Amniotic epithelial cell (primary cell): ENCODE results near the gene RAD9A.
"Not testable (repeated sequence)": the region's sequence is repeated elsewhere in the genome, so short reads cannot be mapped to it uniquely, and the experiment has no call there.

Experiments used
- DNase-seq: peaks from one replicate; pipeline ENCODE4 v3.0.0-alpha.2; 2010; ENCODE audit warnings: low read depth

Gene RAD9A

DNA sequence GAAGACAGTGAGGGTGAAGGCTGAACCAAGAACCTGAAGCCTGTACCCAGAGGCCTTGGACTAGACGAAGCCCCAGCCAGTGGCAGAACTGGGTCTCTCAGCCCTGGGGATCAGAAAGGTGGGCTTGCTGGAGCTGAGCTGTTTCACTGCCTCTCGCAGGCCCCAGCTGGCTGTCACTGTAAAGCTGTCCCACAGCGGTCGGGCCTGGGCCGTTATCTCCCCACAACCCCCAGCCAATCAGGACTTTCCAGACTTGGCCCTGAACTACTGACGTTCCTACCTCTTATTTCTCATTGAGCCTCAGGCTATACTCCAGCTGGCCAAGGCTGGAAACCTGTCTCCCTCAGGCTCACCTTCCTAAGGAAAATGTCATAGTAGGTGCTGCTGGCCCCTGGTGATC, 5.8 kb downstream of the RAD9A start:
- DNase-seq = no peak

DNA sequence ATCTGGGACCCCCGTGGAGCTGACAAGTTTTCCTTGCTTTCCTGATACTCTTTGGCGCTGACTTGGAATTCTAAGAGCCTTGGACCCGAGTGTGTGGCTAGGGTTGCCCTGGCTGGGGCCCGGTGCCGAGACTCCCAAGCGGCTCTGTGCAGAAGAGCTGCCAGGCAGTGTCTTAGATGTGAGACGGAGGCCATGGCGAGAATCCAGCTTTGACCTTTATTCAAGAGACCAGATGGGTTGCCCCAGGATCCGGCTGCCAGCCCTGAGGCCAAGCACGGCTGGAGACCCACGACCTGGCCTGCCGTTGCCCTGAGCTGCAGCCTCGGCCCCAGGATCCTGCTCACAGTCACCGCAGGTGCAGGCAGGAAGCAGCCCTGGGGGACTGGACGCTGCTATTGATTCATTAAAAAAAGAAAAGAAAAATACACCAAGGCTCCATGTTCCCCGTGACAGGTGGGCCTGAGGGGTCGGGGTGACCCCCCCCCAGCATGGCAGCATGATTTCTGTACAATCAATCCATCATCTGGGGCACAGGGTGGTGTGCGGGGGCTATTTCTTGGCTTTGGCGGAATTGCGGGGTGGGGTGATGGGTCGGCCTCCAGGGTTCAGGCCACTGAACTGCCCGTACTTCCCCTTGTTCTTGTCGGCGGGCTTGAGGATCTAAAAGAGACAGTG, 6.3 kb downstream of the RAD9A start:
- no peak for DNase-seq

DNA sequence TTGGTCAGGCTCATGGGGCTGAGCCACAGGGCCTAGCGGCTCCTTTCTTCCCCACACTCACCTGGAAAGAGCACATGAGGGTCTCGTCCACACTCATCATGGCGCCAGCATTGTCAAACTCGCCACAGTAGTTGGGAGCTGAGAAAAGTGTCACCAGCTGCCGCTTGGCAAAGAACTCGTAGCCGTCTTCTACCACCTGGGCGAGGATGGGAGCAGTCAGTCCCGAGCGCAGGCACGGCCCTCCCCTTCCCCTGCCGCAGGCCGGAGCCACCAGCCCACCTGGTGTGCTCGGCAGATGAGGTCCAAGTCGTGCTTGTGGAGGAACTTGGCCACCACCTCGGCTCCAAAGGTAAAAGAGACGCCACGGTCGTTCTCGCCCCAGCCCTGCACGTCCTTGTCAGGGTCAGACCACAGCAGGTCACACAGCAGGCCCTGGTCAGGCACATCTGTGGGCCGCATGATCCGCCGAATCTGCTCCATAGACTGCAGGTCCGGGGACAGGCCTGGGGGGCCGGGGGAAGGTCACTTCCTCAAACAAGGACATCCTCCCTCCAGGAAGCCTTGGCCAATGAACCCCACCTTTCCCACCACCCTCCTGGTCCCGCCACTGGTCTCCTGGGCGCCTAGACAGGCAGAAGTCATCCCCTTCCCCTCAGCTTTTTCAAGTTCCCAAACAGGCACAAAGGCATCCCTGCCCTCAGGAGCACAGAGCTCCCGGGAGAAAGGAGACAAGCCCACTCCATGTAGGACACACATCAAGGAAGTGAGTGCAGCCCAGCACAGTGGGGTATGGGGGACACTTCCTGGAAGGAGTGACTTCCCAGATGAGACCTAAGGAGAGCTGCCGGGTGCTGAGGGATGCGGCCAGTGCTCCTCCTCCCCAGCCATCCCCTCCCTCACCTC, 7.1 kb downstream of the RAD9A start:
- no peak for DNase-seq

DNA sequence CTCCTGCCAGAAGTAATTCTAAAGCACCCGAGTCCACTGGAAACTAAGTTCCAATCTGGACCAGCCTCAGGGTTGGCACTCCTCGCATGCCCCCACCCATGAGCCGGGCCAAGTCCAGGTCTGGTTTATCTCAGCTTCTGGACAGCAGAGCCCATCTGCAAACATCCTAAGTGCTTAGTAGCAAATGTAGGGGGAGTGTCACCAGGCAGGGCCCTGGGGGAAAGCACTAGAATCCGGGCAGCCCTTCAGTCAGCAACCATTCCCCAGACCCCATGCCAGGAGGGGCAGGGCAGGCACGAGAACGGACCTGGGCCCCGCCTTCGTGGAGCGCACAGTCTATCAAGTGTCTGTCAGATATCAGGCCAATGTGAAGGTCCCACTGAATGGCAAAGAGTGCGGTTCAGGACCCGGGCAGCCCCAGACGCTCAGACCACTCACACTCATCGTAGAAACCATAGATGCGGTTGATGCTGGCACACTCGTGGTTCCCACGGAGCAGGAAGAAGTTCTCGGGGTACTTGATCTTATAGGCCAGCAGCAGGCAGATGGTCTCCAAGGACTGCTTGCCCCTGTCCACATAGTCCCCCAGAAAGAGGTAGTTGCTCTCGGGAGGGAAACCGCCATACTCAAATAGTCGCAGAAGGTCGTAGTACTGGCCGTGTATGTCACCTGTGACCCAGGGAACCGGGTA, 8.6 kb downstream of the RAD9A start:
- DNase-seq = peak; percentile 47

DNA sequence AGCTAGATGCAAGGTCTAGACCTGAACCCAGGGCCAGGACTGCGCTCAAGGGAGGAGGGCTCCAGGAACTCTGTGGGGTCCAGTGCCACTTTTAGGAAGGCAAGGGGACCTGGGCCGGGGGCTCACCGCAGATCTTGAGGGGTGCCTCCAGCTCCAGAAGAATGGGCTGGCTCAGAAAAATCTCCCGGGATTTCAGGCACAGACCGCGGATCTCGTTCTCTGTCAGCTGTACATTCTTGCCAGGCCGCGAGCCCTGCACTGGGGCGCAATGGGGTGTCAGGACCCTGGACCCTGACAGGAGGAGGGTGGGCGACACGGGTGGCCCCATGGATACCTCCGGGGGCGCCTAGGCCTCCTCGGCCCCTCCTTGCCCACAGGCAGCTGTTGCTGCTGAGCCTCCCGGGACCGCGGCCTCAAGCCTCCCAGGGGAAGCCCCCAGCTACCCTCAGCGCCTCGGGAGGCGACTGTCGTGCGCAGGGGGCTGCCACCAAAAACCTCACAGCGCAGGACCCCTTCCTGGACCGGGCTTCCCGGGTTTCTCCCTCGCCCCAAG, 9.2 kb downstream of the RAD9A start:
- no peak for DNase-seq

DNA sequence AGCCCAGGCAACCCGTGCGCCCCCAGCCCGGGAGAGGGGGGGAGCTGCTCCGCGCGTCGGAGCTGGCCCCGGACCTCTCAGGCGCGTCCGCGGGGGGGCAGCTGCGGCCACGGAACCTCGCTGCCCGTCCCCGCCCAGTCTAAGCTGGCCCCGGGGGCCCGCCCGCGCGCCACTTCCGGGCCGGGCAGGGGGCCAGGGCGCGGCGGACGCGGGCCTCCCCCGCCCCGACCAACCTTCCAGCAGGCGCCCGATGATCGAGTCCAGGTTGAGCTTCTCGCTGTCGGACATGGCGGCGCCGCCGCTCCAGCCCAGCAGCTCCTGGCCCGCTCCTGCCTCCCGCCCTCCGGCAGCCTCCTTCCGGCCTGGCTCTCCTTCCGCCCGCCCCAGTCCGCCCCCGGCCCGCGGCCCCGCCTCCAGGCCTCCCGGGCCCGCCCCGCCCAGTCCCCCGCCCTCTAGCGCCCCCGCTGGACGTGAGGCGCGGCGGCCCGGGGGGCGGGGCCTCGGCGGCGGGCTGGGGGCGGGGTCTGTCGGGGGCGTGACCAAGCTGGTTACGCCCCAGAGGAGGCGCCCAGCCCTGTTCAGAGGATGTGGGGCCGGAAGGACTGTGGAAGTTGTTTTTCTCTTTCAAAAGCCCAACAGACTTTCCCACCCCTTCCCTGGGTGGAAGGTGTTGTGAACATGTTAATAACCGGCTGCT, 9.9 kb downstream of the RAD9A start, which contains the start of gene PPP1CA:
PPP1CA (minus strand) TSS at position 364 of the 697 bp plus-strand sequence; CDS start at position 288, 76 bp downstream.
- peak; percentile 76 for DNase-seq

DNA sequence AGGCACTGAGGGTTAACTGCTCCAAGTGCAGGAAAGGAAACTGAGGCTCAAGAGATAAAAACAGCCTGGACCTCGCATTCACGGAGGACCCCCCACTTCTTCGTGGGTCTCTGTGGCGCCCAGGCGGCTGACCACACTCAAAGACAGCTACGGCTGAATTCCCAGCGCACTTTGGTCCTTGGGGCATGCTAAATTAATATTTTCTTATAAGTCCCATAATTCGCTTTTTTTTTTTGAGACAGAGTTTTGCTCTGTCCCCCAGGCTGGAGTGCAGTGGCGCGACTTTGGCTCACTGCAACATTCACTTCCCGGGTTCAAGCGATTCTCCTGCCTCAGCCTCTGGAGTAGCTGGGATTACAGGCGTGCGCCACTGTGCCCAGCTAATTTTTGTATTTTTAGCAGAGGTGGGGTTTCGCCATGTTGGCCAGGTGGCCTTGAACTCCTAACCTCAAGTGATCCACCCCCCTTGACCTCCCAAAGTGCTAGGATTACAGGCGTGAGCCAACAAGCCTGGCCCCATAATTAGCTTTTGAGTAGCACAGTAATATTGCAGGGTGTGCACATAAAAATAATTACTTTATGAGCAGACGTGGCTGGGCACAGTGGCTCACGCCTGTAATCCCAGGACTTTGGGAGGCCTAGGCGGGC, 10.5 kb downstream of the RAD9A start:
- DNase-seq = not testable (repeated sequence)

DNA sequence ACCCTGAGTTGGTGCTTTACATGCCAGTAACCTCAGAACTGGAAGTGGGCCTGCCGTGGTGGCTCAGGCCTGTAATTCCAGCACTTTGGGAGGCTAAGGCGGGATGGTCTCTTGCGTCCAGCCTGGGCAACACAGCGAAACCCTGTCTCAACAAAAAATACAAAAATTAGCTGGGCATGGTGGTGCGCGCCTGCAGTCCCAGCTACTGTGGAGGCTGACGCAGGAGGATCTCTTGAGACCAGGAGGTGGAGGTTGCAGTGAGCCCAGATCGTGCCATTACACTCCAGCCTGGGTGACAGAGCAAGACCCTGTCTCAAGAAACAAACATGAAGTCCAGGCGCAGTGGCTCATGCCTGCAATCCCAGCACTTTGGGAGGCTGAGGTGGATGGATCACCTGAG, 11.3 kb downstream of the RAD9A start:
- not testable (repeated sequence) for DNase-seq

DNA sequence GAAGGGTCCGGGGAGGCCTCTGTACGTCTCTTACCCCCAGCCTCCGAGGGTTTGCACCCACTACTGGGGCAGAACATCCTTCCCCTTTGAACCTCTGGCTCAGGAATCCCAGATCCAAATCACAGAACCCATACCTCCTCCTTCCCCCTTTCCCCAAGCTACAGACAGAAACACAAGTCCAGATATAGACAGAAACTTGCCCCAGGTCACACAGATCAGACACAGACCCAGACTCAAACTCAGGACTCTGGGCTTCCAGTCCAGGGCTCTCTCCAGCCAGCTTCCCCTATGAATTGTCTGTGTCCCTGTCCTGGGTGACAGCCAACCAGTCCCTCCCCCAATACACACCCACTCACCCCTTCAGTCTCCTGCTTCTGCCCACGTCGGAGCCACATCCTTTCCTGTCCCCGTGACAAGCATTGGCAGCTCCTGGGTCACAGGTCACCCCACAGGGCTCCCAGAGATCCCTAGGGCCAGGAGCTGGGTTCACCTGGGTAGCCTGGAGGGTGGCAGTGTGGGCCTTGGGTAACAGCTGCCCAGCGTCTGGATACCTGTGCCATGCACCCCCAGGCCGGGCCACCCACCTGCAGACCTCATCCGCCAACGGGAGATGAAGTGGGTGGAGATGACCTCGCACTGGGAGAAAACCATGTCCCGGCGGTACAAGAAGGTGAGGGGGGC, 12.9 kb downstream of the RAD9A start:
- no peak for DNase-seq

DNA sequence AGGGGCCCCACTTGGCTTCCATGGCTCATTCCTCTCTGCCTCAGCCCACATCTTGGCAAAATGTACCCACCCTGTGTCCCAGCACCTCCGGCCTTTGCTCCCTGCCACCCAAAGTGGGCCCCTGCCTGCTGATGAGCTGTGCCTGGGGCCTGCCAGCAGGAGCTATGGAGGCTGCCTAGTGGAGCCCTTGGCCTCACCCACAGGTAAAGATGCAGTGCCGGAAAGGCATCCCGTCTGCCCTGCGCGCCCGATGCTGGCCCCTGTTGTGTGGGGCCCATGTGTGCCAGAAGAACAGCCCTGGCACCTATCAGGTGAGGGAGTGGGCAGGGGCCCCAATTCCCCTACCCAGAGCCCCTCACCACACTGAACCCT, 13.4 kb downstream of the RAD9A start:
- DNase-seq = no peak

DNA sequence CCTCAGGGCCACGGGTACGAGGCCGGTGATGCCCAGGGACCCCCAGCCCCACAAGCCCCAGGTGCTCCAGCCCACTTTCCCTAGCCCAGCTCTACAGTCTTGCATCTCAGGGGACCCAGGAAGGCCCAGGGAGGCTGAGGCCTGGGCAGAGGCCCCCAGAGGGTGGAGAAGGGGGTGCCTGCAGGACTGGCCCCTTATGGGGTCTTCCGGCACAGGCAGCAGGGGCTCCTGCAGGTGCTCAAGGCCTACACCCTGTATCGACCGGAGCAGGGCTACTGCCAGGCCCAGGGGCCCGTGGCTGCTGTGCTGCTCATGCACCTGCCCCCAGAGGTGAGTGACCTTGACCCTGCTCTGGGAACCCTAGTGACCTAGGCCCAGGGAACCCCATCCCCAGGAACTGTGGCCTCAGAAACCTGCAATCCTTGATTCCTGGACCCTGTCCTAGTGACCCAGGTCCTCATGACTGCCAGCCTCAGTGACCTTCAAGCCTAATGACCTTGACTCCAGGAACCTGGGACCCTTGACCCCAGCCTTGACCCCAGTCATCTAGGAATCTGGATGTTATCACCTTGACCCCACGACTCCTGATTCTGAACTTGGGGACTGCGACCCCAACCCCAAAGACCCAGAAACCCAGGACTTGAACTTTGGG, 14.0 kb downstream of the RAD9A start:
- no peak for DNase-seq

DNA sequence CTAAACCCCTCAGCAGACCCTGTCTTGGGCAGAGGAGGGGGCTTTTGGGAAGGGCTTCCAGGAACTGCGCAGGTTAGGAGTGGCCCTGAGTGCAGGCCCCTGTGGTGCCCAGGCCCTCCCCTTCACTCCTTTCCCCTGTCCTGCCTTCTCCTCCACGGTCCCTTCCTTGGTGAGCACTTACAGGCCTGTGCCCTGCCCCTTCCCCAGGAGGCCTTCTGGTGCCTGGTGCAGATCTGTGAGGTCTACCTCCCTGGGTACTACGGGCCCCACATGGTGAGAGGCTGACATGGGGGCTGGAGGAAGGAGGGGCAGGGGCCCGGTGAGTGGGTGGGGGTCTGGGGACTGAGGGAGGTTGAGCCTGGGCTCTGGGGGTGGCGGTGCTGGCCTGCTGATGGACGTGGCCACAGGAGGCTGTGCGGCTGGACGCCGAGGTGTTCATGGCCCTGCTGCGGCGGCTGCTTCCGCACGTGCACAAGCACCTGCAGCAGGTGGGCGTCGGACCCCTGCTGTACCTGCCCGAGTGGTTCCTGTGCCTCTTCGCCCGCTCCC, 14.7 kb downstream of the RAD9A start:
- DNase-seq = no peak

DNA sequence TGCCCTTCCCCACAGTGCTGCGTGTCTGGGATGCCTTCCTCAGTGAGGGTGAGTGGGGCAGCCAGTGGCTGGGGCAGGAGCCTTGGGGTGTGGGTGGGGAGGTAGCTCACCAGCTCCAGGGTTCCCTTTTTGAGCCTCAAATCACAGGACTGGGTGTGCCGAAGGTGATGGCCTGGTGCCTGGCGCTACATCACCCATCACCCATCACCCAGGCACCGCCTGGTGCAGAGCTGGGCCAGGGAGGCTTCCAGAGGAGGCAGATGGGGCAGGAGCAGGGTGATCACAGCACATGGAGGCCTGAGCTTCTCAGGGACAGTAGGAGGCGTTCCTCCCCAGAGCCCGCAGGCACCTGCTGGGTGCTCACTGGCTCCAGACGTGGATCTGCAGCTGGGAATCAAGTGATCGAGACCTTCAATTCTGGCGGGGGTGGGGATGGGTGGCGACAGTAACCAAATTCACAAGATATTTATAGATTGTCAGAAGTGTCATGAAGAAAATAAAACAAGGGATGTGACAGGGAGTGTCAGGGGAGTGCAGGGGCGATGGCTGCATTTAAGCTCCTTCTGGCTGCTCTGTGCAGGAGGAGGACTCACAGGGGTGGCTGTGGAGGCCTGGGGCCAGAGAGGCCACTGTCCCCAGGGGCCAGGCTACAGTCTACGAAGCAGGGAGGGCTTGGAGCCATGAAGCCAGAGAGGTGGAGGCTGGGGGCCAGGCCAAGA, 15.3 kb downstream of the RAD9A start:
- DNase-seq = no peak

DNA sequence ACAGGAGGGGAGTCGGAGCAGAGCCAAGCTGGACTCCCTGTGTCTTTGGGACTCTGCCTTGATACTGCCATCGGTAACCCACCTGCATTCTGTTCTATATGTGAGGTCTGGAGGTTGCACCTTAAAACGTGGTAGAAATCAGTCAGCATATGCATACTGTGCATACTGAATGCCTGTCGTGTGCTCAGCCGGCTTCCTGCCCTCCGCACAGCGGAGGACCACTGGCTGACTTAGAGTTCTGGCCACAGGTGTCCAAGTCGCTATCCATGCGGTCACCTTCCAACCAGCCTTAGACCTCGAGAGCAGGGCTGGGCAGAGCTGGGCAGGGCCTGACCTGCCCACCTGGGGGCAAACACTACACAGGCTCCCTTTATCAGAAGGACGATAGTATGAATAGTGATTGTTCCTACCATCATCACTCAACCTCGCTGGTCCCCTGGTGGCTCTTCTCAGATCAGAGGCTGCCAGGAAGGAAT, 15.9 kb downstream of the RAD9A start:
- DNase-seq = no peak

DNA sequence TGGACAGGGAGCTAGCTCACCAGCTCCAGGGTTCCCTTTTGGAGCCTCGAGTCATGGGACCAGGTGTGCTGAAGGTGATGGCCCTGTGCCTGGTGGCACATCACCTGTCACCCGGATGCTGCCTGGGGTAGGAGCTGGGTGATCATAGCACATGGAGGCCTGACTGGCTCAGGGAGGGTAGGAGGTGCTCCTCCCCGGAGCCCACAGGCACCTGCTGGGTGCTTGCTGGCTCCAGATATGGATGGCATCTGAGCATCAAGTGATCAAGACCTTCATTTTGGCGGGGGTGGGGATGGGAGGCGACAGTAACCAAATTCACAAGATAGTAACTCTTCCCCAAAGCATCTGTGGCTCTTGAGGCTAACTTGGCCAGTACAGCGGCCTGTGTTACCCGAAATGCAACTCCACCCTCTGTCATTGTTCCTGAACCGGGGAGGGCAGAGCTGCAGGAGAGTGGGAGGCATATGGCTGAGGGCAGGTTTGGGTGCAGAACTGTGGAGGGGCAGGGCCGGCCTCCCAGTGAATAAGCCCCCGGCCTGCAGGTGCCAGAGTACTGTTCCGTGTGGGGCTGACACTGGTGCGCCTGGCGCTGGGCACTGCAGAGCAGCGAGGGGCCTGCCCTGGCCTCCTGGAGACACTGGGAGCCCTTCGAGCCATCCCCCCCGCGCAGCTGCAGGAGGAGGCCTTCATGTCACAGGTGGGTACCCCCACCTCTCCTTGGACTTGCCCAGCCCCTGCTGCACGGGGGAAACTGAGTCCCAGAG, 16.8 kb downstream of the RAD9A start:
- DNase-seq = no peak

DNA sequence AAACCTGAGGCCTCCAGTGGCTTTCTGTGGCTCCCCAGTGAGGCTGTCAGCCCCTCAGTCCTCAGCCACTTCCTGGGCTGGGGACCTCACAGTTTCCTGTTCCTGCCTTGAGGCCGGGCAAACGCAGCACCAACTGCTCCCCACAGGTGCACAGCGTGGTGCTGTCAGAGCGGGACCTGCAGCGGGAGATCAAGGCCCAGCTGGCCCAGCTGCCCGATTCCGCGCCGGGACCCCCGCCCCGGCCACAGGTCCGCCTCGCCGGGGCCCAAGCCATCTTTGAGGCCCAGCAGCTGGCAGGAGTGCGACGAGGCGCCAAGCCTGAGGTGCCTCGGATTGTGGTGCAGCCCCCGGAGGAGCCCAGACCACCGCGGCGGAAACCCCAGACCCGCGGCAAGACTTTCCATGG, 17.5 kb downstream of the RAD9A start:
- no peak for DNase-seq

DNA sequence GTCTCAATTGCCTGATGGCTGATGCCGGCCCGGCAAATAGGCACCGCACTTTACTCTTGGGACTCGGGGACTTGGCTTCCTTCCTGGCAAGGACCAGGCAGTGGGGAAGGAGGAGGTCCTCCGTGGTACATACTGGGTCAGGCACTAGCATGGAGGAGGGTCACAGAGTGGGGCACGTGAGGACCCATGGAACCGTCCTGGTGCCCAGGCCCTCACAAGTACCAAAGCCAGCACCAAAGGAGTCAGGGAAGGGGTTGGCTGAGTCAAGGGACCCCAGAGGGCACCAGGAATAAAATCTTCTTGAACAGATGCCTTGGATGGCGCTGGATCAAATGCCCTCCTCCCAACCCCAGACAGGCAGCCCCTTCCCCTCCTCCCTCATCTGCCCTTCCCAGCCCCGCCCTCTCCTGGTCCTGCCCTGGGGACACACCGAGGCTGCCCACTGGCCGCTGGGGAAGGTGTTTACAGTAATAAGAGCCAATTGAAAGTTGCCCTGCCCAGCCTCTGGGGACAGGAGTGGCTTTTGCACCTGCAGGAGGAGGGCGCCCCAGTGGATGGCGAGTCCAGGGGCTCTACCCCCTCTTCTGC, 18.1 kb downstream of the RAD9A start:
- no peak for DNase-seq

DNA sequence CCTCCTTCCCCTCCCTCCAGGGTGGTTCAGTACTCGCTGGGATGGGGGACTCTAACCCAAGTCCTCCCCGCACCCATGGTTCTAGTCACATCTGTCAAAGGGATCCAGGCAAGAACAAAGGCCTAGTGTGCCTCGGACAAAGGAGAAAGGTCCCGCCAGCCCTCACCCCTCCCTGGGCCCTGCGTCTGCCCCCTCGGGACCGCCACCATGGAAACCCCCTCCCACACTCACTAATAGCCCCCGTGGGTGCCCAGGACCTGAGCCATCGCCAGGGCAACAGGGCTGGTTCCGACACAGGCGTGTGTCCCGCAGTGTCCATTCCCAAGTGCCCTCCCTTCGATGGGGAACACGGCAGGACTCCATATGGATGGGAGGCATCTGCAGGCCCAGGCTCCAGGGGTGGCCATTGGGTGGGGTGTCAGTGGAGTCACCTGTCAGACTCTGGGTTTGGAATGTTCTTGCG, 18.6 kb downstream of the RAD9A start:
- no peak for DNase-seq
